ENCODE data around the gene PSMB11.

The PSMB11 gene

GRCh38 chr14:23091294-23092225 is 49.5 kb downstream of the PSMB11 start:
- no peaks in the 10 kb centered on the region for H3K9me3 Mint-ChIP-seq
- no peaks in the 10 kb centered on the region for H3K27me3 Mint-ChIP-seq
- H3K4me1 Mint-ChIP-seq (ENCODE audit: low read depth), result peaks cover 56% of the 10 kb centered on the region
- H3K27ac Mint-ChIP-seq, result peak overlapping the region; percentile 83
- DNase-seq, result no peak
- H3K4me3 Mint-ChIP-seq, result no peak overlapping the region
- H3K36me3 Mint-ChIP-seq (ENCODE audit: low read depth), result peaks cover 68% of the 10 kb centered on the region

GRCh38 chr14:23093104-23093503 is 51.1 kb downstream of the PSMB11 start:
- Mint-ChIP-seq H3K27ac (peak overlapping the region; percentile 78), H3K9me3 (no peaks in the 10 kb centered on the region), H3K27me3 (no peaks in the 10 kb centered on the region), H3K4me1 (ENCODE audit: low read depth) (peaks cover 55% of the 10 kb centered on the region), H3K36me3 (ENCODE audit: low read depth) (peaks cover 68% of the 10 kb centered on the region), H3K4me3 (no peak overlapping the region)
- DNase-seq, result no peak

- Mint-ChIP-seq H3K27me3 (no peaks in the 10 kb centered on the region), H3K9me3 (no peaks in the 10 kb centered on the region), H3K27ac (peak overlapping the region; percentile 78), H3K36me3 (ENCODE audit: low read depth) (peaks cover 68% of the 10 kb centered on the region), H3K4me3 (no peak overlapping the region), H3K4me1 (ENCODE audit: low read depth) (peaks cover 57% of the 10 kb centered on the region)
- no peak for DNase-seq
Measured at GRCh38 chr14:23093526-23093925, 51.5 kb downstream of the PSMB11 start.

Measured in activated T-cell treated with anti-CD3 and anti-CD28 coated beads, Interleukin-2, amount 50 U/mL, for 24 hours (primary cell).